HepG2 (cell line): ENCODE measurements around the gene FITM1. TPM values are rescaled to one million over a fixed set of nuclear protein-coding genes. Genes with fewer than 3 reads are reported as not detected.

Experiments
- ISL2 ChIP-seq: sonication (generic); formaldehyde crosslinking; IDR thresholded peaks from 2 replicates; pipeline ENCODE4 v1.5.0; 2020; ENCODE audit warnings: missing genetic modification reagents
- KIAA2018 ChIP-seq: sonication (generic); formaldehyde crosslinking; IDR thresholded peaks from 2 replicates; pipeline ENCODE4 v1.5.0; 2020; ENCODE audit warnings: mild to moderate bottlenecking, missing genetic modification reagents, borderline replicate concordance
- SMAD9 ChIP-seq: sonication (generic); formaldehyde crosslinking; IDR thresholded peaks from 2 replicates; pipeline ENCODE4 v1.5.1; 2020; ENCODE audit warnings: mild to moderate bottlenecking, missing genetic modification reagents
- WIZ ChIP-seq: sonication (generic); formaldehyde crosslinking; IDR thresholded peaks from 2 replicates; pipeline ENCODE4 v1.5.1; 2020; ENCODE audit warnings: mild to moderate bottlenecking, missing genetic modification reagents
- ZBTB46 ChIP-seq: sonication (generic); formaldehyde crosslinking; IDR thresholded peaks from 2 replicates; pipeline ENCODE4 v1.4.0; 2020; ENCODE audit warnings: mild to moderate bottlenecking, missing genetic modification reagents, borderline replicate concordance
- ZNF207 ChIP-seq: fragments of 450-650 bp; IDR thresholded peaks from 2 replicates; pipeline ENCODE4 v1.6.1; 2016; ENCODE audit warnings: antibody characterized with exemption, borderline replicate concordance
- ZXDC ChIP-seq: sonication (generic); formaldehyde crosslinking; IDR thresholded peaks from 2 replicates; pipeline ENCODE4 v1.5.0; 2020; ENCODE audit warnings: mild to moderate bottlenecking, missing genetic modification reagents
- polyA plus RNA-seq, 8 experiments: library from polyadenylated mRNA; depleted of rRNA in 3 of 8; stranded (reverse) in 7 of 8; unstranded in 1 of 8; fragments of >200 nt; fragmentation: Illumina TruSeq in 4 of 8; extraction: Trizol in 4 of 8; gene quantifications; 2 replicates each; pipeline versions ENCODE4 v1.2.1 to v1.2.3, GENCODE V29; 2011 to 2016; ENCODE audit warnings: low read depth in 4 of 8, missing spikeins in 1 of 8, mixed read lengths in 1 of 8; ENCODE audit not compliant: insufficient read depth in 1 of 8
- total RNA-seq, 5 experiments: library from RNA; depleted of rRNA; stranded (reverse); fragments of >200 nt; fragmentation: Illumina TruSeq; extraction: Trizol; gene quantifications; 2 replicates each; pipeline ENCODE4 v1.2.3, GENCODE V29; 2016; ENCODE audit warnings: low read depth in 1 of 5

Gene FITM1
- total and polyA plus RNA-seq, 2 of the 13 experiments (the other 11 are each of a cell fraction or from before 2014, with no cell fraction given): 2.7 to 5.8 TPM

GRCh38 chr14:24149302-24149969, 19.0 kb downstream of the FITM1 start (continued):
- TF ChIP-seq KIAA2018 (CRISPR knock-in tag) (no peak), WIZ (CRISPR knock-in tag) (no peak), ZNF207 (no peak), SMAD9 (CRISPR knock-in tag) (no peak), ISL2 (CRISPR knock-in tag) (no peak), ZXDC (CRISPR knock-in tag) (no peak), ZBTB46 (CRISPR knock-in tag) (0 out of 2 replicates have a peak, but pooled peaks have one; percentile 28)
